ENCODE measurements around the gene UST. TPM values are rescaled to one million over a fixed set of nuclear protein-coding genes. Genes with fewer than 3 reads are reported as not detected.

Gene UST
- polyA plus RNA-seq, 1 experiment = 21.4 TPM

DNA sequence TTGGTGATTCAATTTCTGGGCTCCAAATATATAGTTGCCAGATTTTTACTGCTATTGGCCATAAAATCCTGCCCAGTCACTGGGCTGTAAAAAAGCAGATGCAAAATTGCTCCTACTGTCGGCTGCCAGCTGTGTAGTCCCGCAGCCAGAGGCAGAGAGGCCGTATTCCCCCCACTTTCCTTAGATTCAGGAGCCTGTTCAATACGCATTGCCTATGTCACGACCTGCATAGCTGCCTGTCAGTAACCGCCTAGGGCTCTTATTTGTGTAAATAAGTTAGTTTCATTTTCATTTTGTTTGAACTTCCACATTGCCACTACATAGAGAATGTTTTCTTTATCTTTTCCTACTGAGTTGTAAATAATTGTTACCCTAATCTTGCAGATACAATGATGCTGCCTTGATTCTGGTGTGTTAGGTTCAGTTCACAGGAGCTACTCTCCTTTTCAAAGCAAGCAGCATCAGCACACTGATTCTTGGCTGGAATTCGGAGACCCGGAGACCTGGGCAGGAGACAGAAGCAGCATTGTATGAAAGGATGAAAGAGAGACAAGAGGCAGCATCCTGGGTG, 46.0 kb upstream of the UST start:
- Histone ChIP-seq H3K4me3 (ENCODE audit: low read depth, low read length) (peak overlapping the region; percentile 47), H3K9me3 (ENCODE audit: control insufficient read depth, insufficient read depth, low read length) (peaks cover 10% of the 10 kb centered on the region), H3K27me3 (ENCODE audit: control insufficient read depth, insufficient read depth, low read length) (no peaks in the 10 kb centered on the region), H3K27ac (ENCODE audit: low read depth, low read length) (no peak overlapping the region)
- peak; percentile 2 for DNase-seq (ENCODE audit: low read depth, low spot score)
- CTCF ChIA-PET = no interaction called here
- TF ChIP-seq, protein P1, sequence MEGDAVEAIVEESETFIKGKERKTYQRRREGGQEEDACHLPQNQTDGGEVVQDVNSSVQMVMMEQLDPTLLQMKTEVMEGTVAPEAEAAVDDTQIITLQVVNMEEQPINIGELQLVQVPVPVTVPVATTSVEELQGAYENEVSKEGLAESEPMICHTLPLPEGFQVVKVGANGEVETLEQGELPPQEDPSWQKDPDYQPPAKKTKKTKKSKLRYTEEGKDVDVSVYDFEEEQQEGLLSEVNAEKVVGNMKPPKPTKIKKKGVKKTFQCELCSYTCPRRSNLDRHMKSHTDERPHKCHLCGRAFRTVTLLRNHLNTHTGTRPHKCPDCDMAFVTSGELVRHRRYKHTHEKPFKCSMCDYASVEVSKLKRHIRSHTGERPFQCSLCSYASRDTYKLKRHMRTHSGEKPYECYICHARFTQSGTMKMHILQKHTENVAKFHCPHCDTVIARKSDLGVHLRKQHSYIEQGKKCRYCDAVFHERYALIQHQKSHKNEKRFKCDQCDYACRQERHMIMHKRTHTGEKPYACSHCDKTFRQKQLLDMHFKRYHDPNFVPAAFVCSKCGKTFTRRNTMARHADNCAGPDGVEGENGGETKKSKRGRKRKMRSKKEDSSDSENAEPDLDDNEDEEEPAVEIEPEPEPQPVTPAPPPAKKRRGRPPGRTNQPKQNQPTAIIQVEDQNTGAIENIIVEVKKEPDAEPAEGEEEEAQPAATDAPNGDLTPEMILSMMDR (IDR thresholded peaks at IDR 0.05; ENCODE audit: low read depth, low read length) = no peak
- POLR2A ChIA-PET = interaction anchor here (0.6 kb wide), 1 partner anchor 270 kb away, joined by 3 read pairs; no protein-coding TSS in a partner anchor

DNA sequence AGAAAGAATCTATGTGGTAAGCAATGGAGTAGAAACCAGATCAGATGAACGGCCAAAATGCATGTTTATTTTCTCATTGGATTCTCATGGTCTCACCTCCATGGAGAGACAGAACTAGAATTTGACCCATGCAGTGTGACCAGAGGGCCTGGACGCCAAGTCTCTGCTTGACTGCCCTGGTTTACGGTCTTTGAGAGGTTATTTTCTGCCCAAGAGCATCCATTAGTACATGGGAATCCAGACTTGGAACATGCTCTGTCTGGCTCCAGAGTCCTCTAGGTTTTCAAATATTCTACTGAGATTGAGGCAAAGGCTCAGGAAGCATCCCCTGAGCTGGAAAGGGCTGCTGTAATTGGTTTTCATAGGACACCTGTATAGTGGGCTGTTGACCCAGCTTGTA, 45.5 kb upstream of the UST start:
- H3K4me3 ChIP-seq (ENCODE audit: low read depth, low read length) = no peak overlapping the region; the same call in 1 of the 2 replicates
- ChIA-PET CTCF (interaction anchor here (0.9 kb wide), 1 partner anchor 142 kb away, joined by 4 read pairs; no protein-coding TSS in a partner anchor), POLR2A (no interaction called here)
- no peak overlapping the region for H3K27ac ChIP-seq (ENCODE audit: low read depth, low read length)
- H3K9me3 ChIP-seq (ENCODE audit: control insufficient read depth, insufficient read depth, low read length) = peaks cover 10% of the 10 kb centered on the region
- no peak for DNase-seq (ENCODE audit: low read depth, low spot score)
- TF ChIP-seq, protein P1 (IDR thresholded peaks at IDR 0.05; ENCODE audit: low read depth, low read length) = no peak
- no peaks in the 10 kb centered on the region for H3K27me3 ChIP-seq (ENCODE audit: control insufficient read depth, insufficient read depth, low read length)

DNA sequence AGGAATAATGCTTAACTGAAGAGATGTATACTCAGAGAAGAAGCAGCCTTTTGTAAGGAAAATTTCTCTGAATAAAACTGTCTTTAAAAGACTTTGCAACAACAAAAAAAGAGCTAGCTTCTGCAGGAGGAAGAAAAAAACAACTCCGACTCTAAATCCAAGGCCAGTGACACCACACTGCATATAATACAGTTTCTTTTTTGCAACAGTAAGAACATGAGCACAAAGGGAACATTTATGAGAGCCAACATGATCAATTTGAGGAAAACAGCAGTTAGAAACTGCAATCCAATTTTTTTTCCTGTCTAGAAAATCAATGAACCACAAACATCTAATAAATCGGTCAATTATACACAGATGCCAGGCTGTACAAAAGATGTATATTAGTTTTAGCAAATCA, 42.9 kb upstream of the UST start:
- POLR2A ChIA-PET = no interaction called here
- H3K4me3 ChIP-seq (ENCODE audit: low read depth, low read length) = no peak overlapping the region

DNA sequence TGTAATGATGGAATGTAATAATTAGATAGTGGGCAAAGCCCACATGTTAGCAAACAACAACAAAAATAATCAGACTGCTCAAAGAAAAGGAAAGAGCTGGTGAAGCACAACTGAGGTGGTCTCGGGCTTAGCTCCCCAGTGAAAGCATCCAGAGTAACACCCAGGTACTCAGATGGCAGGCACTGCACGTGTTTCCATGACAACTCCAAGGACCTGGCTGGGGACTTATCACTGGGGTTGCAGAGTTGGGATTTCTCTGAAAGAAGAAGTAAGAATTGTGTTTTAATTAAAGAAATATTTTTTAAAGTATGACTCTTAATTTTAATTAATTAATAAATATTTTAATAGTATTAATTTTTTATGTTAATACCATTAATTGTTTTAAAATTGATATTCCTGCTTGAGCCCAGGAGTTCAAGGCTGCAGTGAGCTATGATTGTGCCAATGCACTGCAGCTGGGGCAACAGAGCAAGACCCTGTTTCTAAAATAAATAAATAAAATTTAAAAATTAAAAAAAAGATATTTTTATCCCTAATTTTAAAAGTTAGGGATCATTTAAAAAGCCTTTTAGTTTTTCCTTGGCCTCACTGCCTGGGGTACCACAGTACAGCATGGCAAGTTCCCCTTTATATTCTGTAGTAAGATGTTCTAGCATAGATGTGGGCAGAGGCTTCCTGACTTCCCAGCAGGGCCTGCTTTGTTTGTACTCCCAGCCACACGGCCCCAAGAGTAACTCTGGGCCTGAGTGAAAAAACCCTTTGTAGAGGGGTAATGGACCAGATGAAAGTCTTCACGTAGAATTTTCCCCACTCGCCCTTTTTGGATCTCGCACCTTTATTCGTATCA, 42.2 kb upstream of the UST start:
- Histone ChIP-seq H3K4me3 (ENCODE audit: low read depth, low read length) (no peak overlapping the region), H3K27ac (ENCODE audit: low read depth, low read length) (no peak overlapping the region), H3K27me3 (ENCODE audit: control insufficient read depth, insufficient read depth, low read length) (no peaks in the 10 kb centered on the region), H3K9me3 (ENCODE audit: control insufficient read depth, insufficient read depth, low read length) (no peaks in the 10 kb centered on the region)
- ChIA-PET CTCF (interaction anchor here (0.6 kb wide), 1 partner anchor 15 kb away, joined by 4 read pairs; no protein-coding TSS in a partner anchor), POLR2A (no interaction called here)
- TF ChIP-seq, protein P1 (IDR thresholded peaks at IDR 0.05; ENCODE audit: low read depth, low read length) = no peak
- DNase-seq (ENCODE audit: low read depth, low spot score) = no peak

More for the DNA sequence above, 42.9 kb upstream of the UST start:
- H3K9me3 ChIP-seq (ENCODE audit: control insufficient read depth, insufficient read depth, low read length) = no peaks in the 10 kb centered on the region; the same call in 1 of the 2 replicates
- TF ChIP-seq, protein P1 (IDR thresholded peaks at IDR 0.05; ENCODE audit: low read depth, low read length) = no peak
- CTCF ChIA-PET = no interaction called here
- no peak overlapping the region for H3K27ac ChIP-seq (ENCODE audit: low read depth, low read length)
- no peak for DNase-seq (ENCODE audit: low read depth, low spot score)
- H3K27me3 ChIP-seq (ENCODE audit: control insufficient read depth, insufficient read depth, low read length) = no peaks in the 10 kb centered on the region

DNA sequence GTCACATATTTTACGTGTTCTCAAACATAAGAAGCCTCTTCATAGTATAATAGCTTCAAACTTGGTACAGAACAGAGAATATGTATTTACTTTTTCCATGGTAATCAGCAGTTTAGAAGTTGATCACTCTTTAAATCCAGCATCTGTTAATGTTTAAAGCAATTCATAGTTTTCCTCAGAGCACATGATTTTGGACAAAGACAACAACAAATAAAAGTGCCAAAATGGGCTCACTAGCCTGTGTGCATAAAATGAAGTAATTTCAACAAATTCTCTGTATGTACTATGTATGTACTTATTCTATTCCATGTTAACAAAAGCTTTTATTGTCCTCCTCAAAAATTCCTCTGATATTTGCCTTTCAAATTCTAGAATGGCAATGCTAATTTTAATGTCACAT, 38.1 kb upstream of the UST start:
- Histone ChIP-seq H3K27me3 (ENCODE audit: control insufficient read depth, insufficient read depth, low read length) (no peaks in the 10 kb centered on the region), H3K9me3 (ENCODE audit: control insufficient read depth, insufficient read depth, low read length) (no peaks in the 10 kb centered on the region), H3K27ac (ENCODE audit: low read depth, low read length) (no peak overlapping the region), H3K4me3 (ENCODE audit: low read depth, low read length) (no peak overlapping the region)
- no peak for DNase-seq (ENCODE audit: low read depth, low spot score)
- TF ChIP-seq, protein P1 (IDR thresholded peaks at IDR 0.05; ENCODE audit: low read depth, low read length) = no peak
- POLR2A ChIA-PET = no interaction called here
- CTCF ChIA-PET = interaction anchor here (0.8 to 1.2 kb wide), 2 partner anchors 131 to 265 kb away, joined by 3 to 5 read pairs; no protein-coding TSS in a partner anchor

Data from AG04450 (cell line).